Activated T-cell treated with anti-CD3 and anti-CD28 coated beads, Interleukin-2, amount 50 U/mL, for 24 hours (primary cell): ENCODE results near the gene MAPK8.

Experiments used
- DNase-seq: peaks from one replicate; pipeline ENCODE4 v3.0.0-alpha.2; 2020
- H3K27ac Mint-ChIP-seq: 2 replicates; pipeline ENCODE4 v1.8.0; 2020; ENCODE audit warnings: mild to moderate bottlenecking, mixed read lengths
- H3K27me3 Mint-ChIP-seq: 2 replicates; pipeline ENCODE4 v1.8.0; 2020; ENCODE audit warnings: mixed read lengths
- H3K36me3 Mint-ChIP-seq: 2 replicates; pipeline ENCODE4 v1.8.0; 2020; ENCODE audit warnings: low read depth, mixed read lengths
- H3K4me1 Mint-ChIP-seq: 2 replicates; pipeline ENCODE4 v1.8.0; 2020; ENCODE audit warnings: low read depth, mixed read lengths
- H3K4me3 Mint-ChIP-seq: 2 replicates; pipeline ENCODE4 v1.8.0; 2020; ENCODE audit warnings: mild to moderate bottlenecking, moderate library complexity, mixed read lengths
- H3K9me3 Mint-ChIP-seq: 2 replicates; pipeline ENCODE4 v1.8.0; 2020; ENCODE audit warnings: mixed read lengths

The MAPK8 gene

DNA sequence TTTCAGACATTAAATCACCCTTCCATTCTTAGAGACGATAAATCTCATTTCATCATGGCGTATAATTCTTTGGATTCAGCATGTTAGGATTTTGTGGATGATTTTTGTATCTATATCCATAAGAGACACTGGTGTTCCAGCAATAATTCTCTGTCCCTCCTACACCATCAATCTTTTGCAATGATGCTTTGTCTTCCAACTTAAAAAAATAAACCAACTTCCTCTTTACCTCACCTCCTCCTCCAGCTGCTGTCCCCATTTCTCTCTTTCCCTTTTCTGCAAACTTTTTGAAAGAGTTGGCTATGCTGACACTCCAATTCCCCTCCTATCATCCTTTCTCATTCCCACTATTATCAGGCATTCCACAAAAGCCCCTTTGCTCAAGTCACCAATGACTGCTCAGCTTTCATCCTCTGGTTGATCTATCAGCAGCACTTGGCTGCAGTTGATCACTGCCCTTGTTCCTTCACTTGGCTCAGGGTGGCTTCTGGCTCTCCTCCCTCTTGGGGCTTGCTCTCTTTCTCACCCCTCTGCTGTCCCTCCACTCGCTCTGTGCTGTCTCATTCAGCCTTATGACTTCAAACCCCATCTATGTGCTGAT is 168.4 kb downstream of the MAPK8 start:
- H3K9me3 Mint-ChIP-seq = no peaks in the 10 kb centered on the region
- H3K27ac Mint-ChIP-seq = no peak overlapping the region
- no peak overlapping the region for H3K4me3 Mint-ChIP-seq
- no peak for DNase-seq
- H3K4me1 Mint-ChIP-seq = no peaks in the 10 kb centered on the region
- no peaks in the 10 kb centered on the region for H3K36me3 Mint-ChIP-seq
- peaks cover 6% of the 10 kb centered on the region for H3K27me3 Mint-ChIP-seq

- H3K9me3 Mint-ChIP-seq = no peaks in the 10 kb centered on the region
- no peak overlapping the region for H3K4me3 Mint-ChIP-seq
- no peak overlapping the region for H3K27ac Mint-ChIP-seq
- no peaks in the 10 kb centered on the region for H3K4me1 Mint-ChIP-seq
- no peaks in the 10 kb centered on the region for H3K36me3 Mint-ChIP-seq
- peak; percentile 8 for DNase-seq
- peaks cover 9% of the 10 kb centered on the region for H3K27me3 Mint-ChIP-seq
Measured at GRCh38 chr10:48475943-48476278, 169.4 kb downstream of the MAPK8 start.

DNA sequence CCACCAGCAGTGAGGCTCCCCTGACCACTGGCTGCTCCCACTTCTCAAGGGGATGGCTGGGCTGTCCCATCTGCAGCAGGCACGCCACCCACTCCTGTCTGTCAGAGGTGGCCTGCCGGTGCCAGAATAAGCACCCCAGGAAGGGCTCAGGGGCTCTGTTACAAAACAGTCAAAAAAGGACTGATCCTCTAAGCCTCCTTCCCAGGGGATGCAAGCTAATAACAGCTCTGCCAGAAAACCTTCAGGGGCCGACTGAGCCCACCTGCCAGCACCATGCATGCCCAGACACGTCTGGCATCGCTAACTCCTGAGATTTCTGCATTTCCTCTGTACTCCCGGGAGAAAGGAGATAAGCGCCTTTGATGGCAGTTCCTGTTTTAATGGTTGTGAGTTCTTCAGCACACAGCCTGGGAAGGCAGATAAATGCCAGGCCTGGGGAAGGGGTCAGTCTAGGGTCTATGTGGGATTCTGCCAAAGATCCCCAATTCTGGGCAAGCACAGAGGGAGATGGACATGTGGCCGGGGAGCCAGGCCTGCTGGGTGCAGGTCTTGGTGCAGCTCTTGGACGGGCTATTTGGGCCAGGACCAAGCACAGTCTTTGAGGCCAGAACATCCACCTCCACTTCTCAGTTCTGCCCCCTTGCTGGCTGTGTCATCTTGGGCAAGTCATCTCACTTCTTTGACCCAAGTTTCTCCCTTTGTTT is 170.0 kb downstream of the MAPK8 start:
- Mint-ChIP-seq H3K9me3 (no peaks in the 10 kb centered on the region), H3K27ac (no peak overlapping the region), H3K4me1 (no peaks in the 10 kb centered on the region), H3K4me3 (no peak overlapping the region), H3K27me3 (peaks cover 9% of the 10 kb centered on the region), H3K36me3 (no peaks in the 10 kb centered on the region)
- DNase-seq = peak; percentile 7

DNA sequence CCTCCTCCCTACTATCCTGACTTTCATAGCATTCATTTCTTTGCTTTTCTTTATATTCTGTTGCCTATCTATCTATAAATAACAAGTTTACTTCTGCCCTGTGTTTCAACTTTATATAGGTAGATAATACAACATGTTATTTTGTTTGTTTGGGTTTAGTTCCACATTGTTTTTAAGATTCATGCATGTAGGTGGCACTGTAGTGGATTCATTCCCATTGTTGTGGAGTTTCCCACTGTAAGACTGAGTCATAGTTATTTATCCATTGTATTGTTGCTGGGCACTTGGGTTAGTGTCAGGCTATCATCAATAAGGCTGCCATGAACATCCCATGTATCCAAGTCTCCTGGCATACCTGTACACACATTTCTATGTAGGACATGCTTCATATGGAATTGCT is 170.7 kb downstream of the MAPK8 start:
- H3K27me3 Mint-ChIP-seq = peaks cover 9% of the 10 kb centered on the region
- H3K27ac Mint-ChIP-seq = no peak overlapping the region
- H3K4me1 Mint-ChIP-seq = no peaks in the 10 kb centered on the region
- no peak for DNase-seq
- H3K36me3 Mint-ChIP-seq = no peaks in the 10 kb centered on the region
- H3K4me3 Mint-ChIP-seq = no peak overlapping the region
- H3K9me3 Mint-ChIP-seq = no peaks in the 10 kb centered on the region

DNA sequence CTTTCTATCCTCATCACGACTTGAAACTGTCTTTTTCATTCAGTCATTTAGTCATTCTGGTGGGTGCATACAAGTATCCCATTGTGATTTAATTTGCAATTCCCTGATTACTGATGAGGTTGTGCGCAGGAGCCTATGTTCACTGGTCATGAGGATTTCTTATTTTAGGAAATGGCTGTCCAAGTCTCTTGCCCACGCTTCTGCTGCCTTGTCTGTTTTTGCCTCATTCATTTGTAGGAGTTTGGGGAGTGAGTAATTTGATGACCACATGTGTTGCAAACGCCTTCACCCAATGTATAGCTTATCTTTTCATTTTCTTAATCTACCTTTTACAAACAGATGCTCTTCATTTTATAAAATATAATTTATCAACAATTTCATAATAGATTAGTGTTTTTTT is 171.1 kb downstream of the MAPK8 start:
- no peak overlapping the region for H3K4me3 Mint-ChIP-seq
- no peak overlapping the region for H3K27ac Mint-ChIP-seq
- no peaks in the 10 kb centered on the region for H3K9me3 Mint-ChIP-seq

GRCh38 chr10:48478469-48478868 is 172.0 kb downstream of the MAPK8 start:
- DNase-seq = peak; percentile 13

More for the DNA sequence above, 171.1 kb downstream of the MAPK8 start:
- Mint-ChIP-seq H3K36me3 (no peaks in the 10 kb centered on the region), H3K4me1 (no peaks in the 10 kb centered on the region), H3K27me3 (peaks cover 9% of the 10 kb centered on the region)
- no peak for DNase-seq

GRCh38 chr10:48478980-48479811 is 172.7 kb downstream of the MAPK8 start:
- H3K36me3 Mint-ChIP-seq = no peaks in the 10 kb centered on the region
- H3K4me3 Mint-ChIP-seq = no peak overlapping the region
- H3K27me3 Mint-ChIP-seq = peaks cover 9% of the 10 kb centered on the region
- H3K9me3 Mint-ChIP-seq = no peaks in the 10 kb centered on the region
- H3K4me1 Mint-ChIP-seq = no peaks in the 10 kb centered on the region
- DNase-seq = peak; percentile 2
- no peak overlapping the region for H3K27ac Mint-ChIP-seq

More at GRCh38 chr10:48478469-48478868, 172.0 kb downstream of the MAPK8 start:
- Mint-ChIP-seq H3K4me1 (no peaks in the 10 kb centered on the region), H3K4me3 (no peak overlapping the region), H3K36me3 (no peaks in the 10 kb centered on the region), H3K9me3 (no peaks in the 10 kb centered on the region), H3K27ac (no peak overlapping the region), H3K27me3 (peaks cover 9% of the 10 kb centered on the region)

DNA sequence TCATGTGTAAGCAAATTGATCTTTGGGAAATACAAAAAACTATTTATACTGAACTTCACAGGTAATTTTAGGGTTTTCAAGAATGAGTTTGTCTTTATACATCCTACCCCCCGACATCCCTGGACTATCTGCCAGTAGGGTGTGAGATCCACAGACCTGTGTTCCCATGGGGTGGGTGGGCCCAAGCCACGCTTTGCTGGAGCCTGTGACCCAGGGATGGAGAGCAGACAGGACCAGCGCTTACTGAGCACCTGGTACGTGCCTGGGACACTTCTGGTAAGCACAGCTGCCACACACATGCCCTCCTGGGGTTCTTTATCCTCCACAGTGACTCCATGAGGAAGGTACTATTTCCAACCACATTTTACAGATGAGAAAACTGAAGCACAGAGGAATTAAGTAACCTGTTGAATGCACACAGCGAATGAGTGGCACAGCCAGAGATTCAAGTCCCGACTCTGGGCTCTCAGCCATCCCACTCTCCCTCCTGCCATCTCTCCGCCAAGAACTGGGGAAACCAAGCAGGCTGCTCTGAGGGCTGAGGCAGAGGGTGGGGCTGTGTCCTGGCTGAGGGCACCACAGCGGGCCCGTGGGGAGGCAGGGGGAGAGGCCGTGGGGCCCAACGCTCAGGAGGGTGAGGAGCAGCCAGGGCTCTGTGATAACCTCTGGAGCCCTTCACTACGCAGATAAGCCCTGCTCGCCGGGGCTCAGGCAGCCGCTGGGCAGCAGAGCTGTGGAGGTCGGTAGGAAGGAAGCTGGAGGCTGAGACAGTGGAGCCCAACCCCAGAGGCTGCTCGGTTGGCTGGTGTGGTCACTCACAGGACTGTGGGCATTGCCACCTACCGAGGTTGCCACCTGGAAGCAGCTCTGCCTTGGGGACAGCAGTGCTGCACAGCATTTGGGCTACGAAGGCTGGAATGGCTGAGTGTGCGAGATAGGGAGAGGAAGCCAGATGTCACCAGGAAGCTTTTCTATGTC is 174.2 kb downstream of the MAPK8 start:
- Mint-ChIP-seq H3K27me3 (peaks cover 9% of the 10 kb centered on the region), H3K36me3 (no peaks in the 10 kb centered on the region), H3K9me3 (no peaks in the 10 kb centered on the region), H3K27ac (no peak overlapping the region), H3K4me1 (no peaks in the 10 kb centered on the region), H3K4me3 (no peak overlapping the region)
- DNase-seq = peak; percentile 17

DNA sequence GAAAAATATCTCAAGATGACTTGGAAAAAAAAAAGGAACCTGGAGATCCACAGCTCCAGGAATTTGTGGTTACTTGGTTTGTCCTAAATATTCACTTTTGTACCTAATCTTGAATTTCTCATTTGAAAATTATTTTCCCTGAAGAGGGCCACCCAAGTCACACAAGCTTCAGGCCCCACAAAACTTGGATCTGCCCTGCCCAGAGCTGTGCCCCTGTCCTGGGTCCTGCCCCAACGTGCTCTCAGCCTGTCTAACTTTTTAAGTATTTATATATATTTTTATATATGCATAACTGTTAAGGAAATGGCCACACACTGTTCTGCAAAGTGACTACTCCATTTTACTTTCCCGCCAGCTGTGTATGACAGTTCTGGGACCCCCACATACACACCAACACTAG is 174.9 kb downstream of the MAPK8 start:
- Mint-ChIP-seq H3K27ac (no peak overlapping the region), H3K36me3 (no peaks in the 10 kb centered on the region), H3K27me3 (peaks cover 9% of the 10 kb centered on the region), H3K4me1 (no peaks in the 10 kb centered on the region), H3K9me3 (no peaks in the 10 kb centered on the region), H3K4me3 (no peak overlapping the region)
- DNase-seq = no peak

DNA sequence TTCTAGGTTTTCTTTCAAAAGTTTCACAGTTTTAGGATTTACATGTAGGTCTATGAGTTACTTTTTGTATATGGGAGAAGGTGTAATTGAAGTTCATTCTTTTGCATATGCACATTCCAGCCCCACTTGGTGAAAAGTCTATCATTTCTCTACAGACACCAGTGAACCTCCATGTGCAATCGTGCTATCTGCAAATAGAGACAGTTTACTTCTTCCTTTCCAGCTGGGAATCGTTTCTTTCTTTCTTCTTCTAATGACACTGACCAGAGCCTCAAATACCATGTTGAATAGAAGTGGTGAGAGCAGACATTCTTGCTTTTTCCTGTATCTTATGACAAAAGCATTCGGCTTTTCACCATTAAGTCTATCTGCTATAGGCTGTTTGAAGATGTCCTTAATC is 175.7 kb downstream of the MAPK8 start:
- peaks cover 9% of the 10 kb centered on the region for H3K27me3 Mint-ChIP-seq
- no peaks in the 10 kb centered on the region for H3K4me1 Mint-ChIP-seq

DNA sequence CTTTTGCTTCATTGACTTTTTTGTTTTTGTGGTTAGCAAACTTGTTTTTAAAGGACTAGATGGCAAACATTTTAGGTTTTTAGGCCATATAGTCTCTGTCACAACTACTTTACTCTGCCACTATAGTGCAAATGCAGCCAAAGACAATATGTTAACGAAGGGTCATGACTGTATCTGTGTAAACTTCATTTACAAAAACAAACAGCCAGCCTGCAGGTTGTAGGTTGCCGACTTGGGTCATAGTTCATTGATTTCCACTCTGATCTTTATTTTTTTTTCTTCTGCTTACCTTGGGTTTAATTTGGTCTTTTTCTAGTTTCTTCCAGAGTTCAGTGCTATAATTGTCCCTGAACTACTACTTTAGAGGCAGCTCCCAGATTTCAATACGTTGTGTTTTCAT is 178.4 kb downstream of the MAPK8 start:
- DNase-seq = no peak
- Mint-ChIP-seq H3K27me3 (peaks cover 7% of the 10 kb centered on the region), H3K36me3 (no peaks in the 10 kb centered on the region), H3K27ac (no peak overlapping the region), H3K4me3 (no peak overlapping the region), H3K9me3 (no peaks in the 10 kb centered on the region), H3K4me1 (no peaks in the 10 kb centered on the region)

More for the DNA sequence above, 175.7 kb downstream of the MAPK8 start:
- H3K27ac Mint-ChIP-seq = no peak overlapping the region
- no peak for DNase-seq
- H3K9me3 Mint-ChIP-seq = no peaks in the 10 kb centered on the region
- H3K4me3 Mint-ChIP-seq = no peak overlapping the region
- no peaks in the 10 kb centered on the region for H3K36me3 Mint-ChIP-seq

DNA sequence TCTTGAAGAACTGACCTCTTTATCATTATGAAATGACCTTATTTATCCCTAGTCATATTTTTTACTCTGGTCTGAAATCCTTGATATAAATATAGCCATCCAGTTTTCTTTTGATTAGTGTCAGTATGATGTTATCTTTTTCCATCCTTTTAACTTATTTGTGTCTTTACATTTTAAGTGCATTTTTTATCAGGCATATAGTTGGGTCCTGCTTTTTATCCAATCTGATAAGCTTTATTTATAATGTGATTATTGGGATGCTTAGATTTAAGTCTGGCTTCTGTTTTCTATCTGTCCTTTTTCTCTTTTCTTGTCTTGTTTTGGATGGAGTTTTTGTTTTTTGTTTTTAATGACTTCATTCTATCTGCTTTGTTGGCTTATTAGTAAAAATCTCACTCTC is 179.2 kb downstream of the MAPK8 start:
- Mint-ChIP-seq H3K36me3 (no peaks in the 10 kb centered on the region), H3K27me3 (peaks cover 5% of the 10 kb centered on the region), H3K27ac (no peak overlapping the region), H3K4me3 (no peak overlapping the region), H3K9me3 (no peaks in the 10 kb centered on the region), H3K4me1 (no peaks in the 10 kb centered on the region)
- no peak for DNase-seq

GRCh38 chr10:48487244-48487643 is 180.8 kb downstream of the MAPK8 start:
- peaks cover 5% of the 10 kb centered on the region for H3K27me3 Mint-ChIP-seq
- no peak for DNase-seq
- H3K4me1 Mint-ChIP-seq = no peaks in the 10 kb centered on the region
- no peaks in the 10 kb centered on the region for H3K36me3 Mint-ChIP-seq
- no peak overlapping the region for H3K27ac Mint-ChIP-seq
- H3K4me3 Mint-ChIP-seq = no peak overlapping the region
- H3K9me3 Mint-ChIP-seq = no peaks in the 10 kb centered on the region
